Measurements from ENCODE around the gene IGSF8. TPM values are rescaled to one million over a fixed set of nuclear protein-coding genes. Genes with fewer than 3 reads are reported as not detected.

The IGSF8 gene
- total RNA-seq, 1 experiment from 2014 or later, result 15.8 TPM

DNA sequence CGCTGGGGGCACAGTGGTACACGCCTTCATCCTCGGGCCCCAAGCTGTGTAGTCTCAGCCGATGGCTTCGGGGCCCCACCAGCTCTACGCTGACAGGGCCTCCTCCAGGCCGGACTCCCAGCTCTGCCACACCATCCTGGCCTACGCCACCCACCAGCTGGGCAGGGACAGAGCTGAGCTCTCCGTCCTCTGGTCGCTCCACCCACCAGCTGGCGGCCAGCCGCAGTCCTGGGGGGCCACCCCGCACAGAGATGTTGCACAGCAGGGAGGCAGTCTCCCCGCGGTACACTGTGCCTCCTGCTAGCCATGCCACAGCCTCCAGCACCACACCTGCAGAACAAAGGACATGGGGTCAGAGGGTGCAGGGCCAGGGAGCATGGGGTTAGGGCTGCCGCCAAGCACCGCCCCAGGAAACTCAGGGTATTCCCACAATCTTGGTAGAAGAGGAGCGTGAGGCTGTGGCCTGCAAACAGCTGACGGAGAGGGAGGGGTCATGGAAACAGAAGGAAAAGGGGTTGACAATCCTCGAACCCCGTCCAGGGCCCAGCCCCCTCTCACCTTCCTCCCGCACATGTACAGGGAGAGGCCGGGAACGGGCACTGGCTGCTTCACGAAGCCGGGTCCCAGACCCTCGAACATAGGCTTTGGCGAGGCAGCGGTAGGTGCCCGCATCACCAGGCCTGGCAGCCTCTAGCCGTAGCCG is 5.9 kb downstream of the IGSF8 start:
- H4K20me1 ChIP-seq (ENCODE audit: insufficient read depth, low read depth, low read length), result 0 out of 2 replicates have a peak, but pooled peaks cover 2% of the 10 kb centered on the region
- no peak overlapping the region for H3K4me2 ChIP-seq (ENCODE audit: low read depth, low read length, poor library complexity, severe bottlenecking)
- H3K27me3 ChIP-seq (ENCODE audit: low read length), result no peaks in the 10 kb centered on the region
- peaks cover 21% of the 10 kb centered on the region for H3K4me1 ChIP-seq (ENCODE audit: low read length)
- H2AFZ ChIP-seq (ENCODE audit: low read length), result no peak overlapping the region
- H3K9ac ChIP-seq (ENCODE audit: low read length), result no peak overlapping the region
- no peak for DNase-seq
- H3K36me3 ChIP-seq (ENCODE audit: insufficient read depth, low read length), result no peaks in the 10 kb centered on the region
- no peaks in the 10 kb centered on the region for H3K9me2 ChIP-seq (replicated peaks; ENCODE audit: insufficient read depth, low read length)
- H3K79me2 ChIP-seq (ENCODE audit: low read length), result peaks cover 18% of the 10 kb centered on the region
- H3K27ac ChIP-seq (ENCODE audit: low read length), result no peak overlapping the region
- H3K9me3 ChIP-seq (ENCODE audit: low read length), result no peaks in the 10 kb centered on the region
- H3K4me3 ChIP-seq (ENCODE audit: low read length), result no peak overlapping the region

DNA sequence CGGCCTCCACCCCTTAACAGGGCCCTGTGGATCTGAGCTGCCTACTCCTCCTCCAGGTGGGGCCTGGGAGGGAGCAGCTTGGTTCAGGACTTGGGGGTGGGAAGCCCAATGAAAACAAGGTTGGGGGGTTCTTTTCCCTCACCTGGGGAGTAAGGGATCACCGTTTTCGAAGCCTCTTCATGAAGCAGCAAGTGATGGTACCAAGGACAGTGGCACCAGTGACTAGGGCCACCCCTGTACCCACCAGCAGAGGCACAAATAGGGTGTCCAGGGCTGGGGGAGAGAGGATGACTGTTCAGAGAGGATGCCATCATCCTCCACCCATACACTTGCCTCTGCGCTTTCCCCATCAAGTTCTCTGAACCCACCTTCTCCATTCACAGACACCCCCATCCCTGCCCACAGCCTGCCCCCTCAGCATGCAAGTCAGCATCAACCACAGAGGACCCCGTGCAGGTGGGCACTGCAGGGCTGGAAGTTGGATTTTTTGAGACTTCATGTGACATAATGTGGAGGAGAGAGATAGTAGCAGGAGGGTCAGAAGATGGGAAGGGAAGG is 6.7 kb downstream of the IGSF8 start:
- DNase-seq, result no peak
- Histone ChIP-seq H3K27me3 (ENCODE audit: low read length) (no peaks in the 10 kb centered on the region), H3K9ac (ENCODE audit: low read length) (no peak overlapping the region), H3K36me3 (ENCODE audit: insufficient read depth, low read length) (no peaks in the 10 kb centered on the region), H3K9me2 (replicated peaks; ENCODE audit: insufficient read depth, low read length) (no peaks in the 10 kb centered on the region), H3K79me2 (ENCODE audit: low read length) (peaks cover 11% of the 10 kb centered on the region), H4K20me1 (ENCODE audit: insufficient read depth, low read depth, low read length) (no peaks in the 10 kb centered on the region), H3K4me2 (ENCODE audit: low read depth, low read length, poor library complexity, severe bottlenecking) (no peak overlapping the region), H2AFZ (ENCODE audit: low read length) (no peak overlapping the region), H3K27ac (ENCODE audit: low read length) (no peak overlapping the region), H3K4me3 (ENCODE audit: low read length) (no peak overlapping the region), H3K4me1 (ENCODE audit: low read length) (peaks cover 14% of the 10 kb centered on the region), H3K9me3 (ENCODE audit: low read length) (no peaks in the 10 kb centered on the region)

GRCh38 chr1:160090760-160091159 is 7.7 kb downstream of the IGSF8 start:
- Histone ChIP-seq H3K27me3 (ENCODE audit: low read length) (no peaks in the 10 kb centered on the region), H3K4me1 (ENCODE audit: low read length) (peaks cover 4% of the 10 kb centered on the region), H3K4me3 (ENCODE audit: low read length) (no peak overlapping the region), H3K9me3 (ENCODE audit: low read length) (no peaks in the 10 kb centered on the region), H3K4me2 (ENCODE audit: low read depth, low read length, poor library complexity, severe bottlenecking) (no peak overlapping the region), H3K9ac (ENCODE audit: low read length) (no peak overlapping the region), H3K36me3 (ENCODE audit: insufficient read depth, low read length) (no peaks in the 10 kb centered on the region), H3K9me2 (replicated peaks; ENCODE audit: insufficient read depth, low read length) (no peaks in the 10 kb centered on the region), H3K27ac (ENCODE audit: low read length) (no peak overlapping the region), H2AFZ (ENCODE audit: low read length) (no peak overlapping the region), H3K79me2 (ENCODE audit: low read length) (peaks cover under 1% of the 10 kb centered on the region; the same call in 1 of the 2 replicates), H4K20me1 (ENCODE audit: insufficient read depth, low read depth, low read length) (no peaks in the 10 kb centered on the region)
- DNase-seq, result no peak

DNA sequence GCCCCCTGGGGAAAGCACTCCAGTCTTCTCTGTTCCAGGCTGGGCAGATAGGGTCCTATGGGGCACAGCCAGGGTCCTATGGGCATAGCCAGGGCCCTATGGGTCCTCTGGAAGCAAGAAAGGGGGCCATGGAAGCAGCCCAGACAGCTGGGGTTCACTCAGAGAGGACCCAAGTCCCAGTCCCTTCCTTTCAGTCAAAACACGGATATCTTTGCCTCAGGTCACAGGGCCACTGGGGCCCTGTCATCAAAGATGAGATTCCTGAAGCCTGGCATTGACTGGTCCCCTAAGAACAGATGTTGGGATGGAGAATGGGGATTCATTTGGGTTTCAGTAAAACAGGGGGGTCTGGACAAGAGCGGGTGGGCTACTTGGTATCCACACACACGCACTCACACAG is 8.5 kb downstream of the IGSF8 start:
- H3K4me3 ChIP-seq (ENCODE audit: low read length), result no peak overlapping the region
- no peak overlapping the region for H3K27ac ChIP-seq (ENCODE audit: low read length)
- H3K27me3 ChIP-seq (ENCODE audit: low read length), result no peaks in the 10 kb centered on the region
- no peaks in the 10 kb centered on the region for H3K36me3 ChIP-seq (ENCODE audit: insufficient read depth, low read length)
- no peaks in the 10 kb centered on the region for H3K79me2 ChIP-seq (ENCODE audit: low read length)
- H3K4me1 ChIP-seq (ENCODE audit: low read length), result no peaks in the 10 kb centered on the region
- no peaks in the 10 kb centered on the region for H3K9me2 ChIP-seq (replicated peaks; ENCODE audit: insufficient read depth, low read length)
- no peak overlapping the region for H3K9ac ChIP-seq (ENCODE audit: low read length)
- no peak overlapping the region for H3K4me2 ChIP-seq (ENCODE audit: low read depth, low read length, poor library complexity, severe bottlenecking)
- H4K20me1 ChIP-seq (ENCODE audit: insufficient read depth, low read depth, low read length), result no peaks in the 10 kb centered on the region; the same call in 1 of the 2 replicates
- no peak for DNase-seq
- no peak overlapping the region for H2AFZ ChIP-seq (ENCODE audit: low read length)
- H3K9me3 ChIP-seq (ENCODE audit: low read length), result no peaks in the 10 kb centered on the region

GRCh38 chr1:160087118-160087662 is 11.2 kb downstream of the IGSF8 start:
- H3K9me3 ChIP-seq (ENCODE audit: low read length), result no peaks in the 10 kb centered on the region
- no peaks in the 10 kb centered on the region for H3K9me2 ChIP-seq (replicated peaks; ENCODE audit: insufficient read depth, low read length)
- H3K4me2 ChIP-seq (ENCODE audit: low read depth, low read length, poor library complexity, severe bottlenecking), result no peak overlapping the region
- H3K36me3 ChIP-seq (ENCODE audit: insufficient read depth, low read length), result 0 out of 2 replicates have a peak, but pooled peaks cover 3% of the 10 kb centered on the region
- no peaks in the 10 kb centered on the region for H3K4me1 ChIP-seq (ENCODE audit: low read length)
- H3K27ac ChIP-seq (ENCODE audit: low read length), result no peak overlapping the region
- no peak for DNase-seq
- no peak overlapping the region for H3K9ac ChIP-seq (ENCODE audit: low read length)
- no peaks in the 10 kb centered on the region for H3K79me2 ChIP-seq (ENCODE audit: low read length)
- H4K20me1 ChIP-seq (ENCODE audit: insufficient read depth, low read depth, low read length), result no peaks in the 10 kb centered on the region; the same call in 1 of the 2 replicates
- H2AFZ ChIP-seq (ENCODE audit: low read length), result no peak overlapping the region
- no peak overlapping the region for H3K4me3 ChIP-seq (ENCODE audit: low read length)
- no peaks in the 10 kb centered on the region for H3K27me3 ChIP-seq (ENCODE audit: low read length)

DNA sequence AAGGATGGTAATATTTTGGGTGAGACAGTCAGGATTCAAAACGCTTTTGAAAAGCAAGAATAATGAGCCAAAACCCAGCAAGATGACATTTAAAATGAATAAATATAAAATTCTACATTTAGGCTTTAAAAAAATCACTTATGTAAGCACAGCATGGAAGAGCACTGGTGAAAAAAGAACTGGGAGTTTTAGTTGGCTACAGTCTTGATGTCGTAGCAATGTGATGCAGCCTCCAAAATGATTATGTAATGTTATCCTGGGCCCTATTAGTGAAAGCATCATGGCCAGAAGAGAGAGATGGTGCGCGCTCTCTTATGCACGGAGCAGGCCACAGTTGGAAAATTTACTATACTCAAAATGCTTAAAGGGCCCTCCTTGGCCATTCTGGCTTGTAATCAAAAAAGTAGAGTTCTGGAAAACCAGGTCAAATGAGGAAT is 11.9 kb downstream of the IGSF8 start:
- H4K20me1 ChIP-seq (ENCODE audit: insufficient read depth, low read depth, low read length), result no peaks in the 10 kb centered on the region; the same call in 1 of the 2 replicates
- H3K9me3 ChIP-seq (ENCODE audit: low read length), result no peaks in the 10 kb centered on the region
- no peak overlapping the region for H3K9ac ChIP-seq (ENCODE audit: low read length)
- H3K4me3 ChIP-seq (ENCODE audit: low read length), result no peak overlapping the region
- H3K4me1 ChIP-seq (ENCODE audit: low read length), result no peaks in the 10 kb centered on the region
- H3K4me2 ChIP-seq (ENCODE audit: low read depth, low read length, poor library complexity, severe bottlenecking), result no peak overlapping the region
- no peaks in the 10 kb centered on the region for H3K27me3 ChIP-seq (ENCODE audit: low read length)
- no peak overlapping the region for H3K27ac ChIP-seq (ENCODE audit: low read length)
- H2AFZ ChIP-seq (ENCODE audit: low read length), result no peak overlapping the region
- no peaks in the 10 kb centered on the region for H3K79me2 ChIP-seq (ENCODE audit: low read length)
- no peak for DNase-seq
- 0 out of 2 replicates have a peak, but pooled peaks cover 3% of the 10 kb centered on the region for H3K36me3 ChIP-seq (ENCODE audit: insufficient read depth, low read length)
- no peaks in the 10 kb centered on the region for H3K9me2 ChIP-seq (replicated peaks; ENCODE audit: insufficient read depth, low read length)

- no peak overlapping the region for H3K27ac ChIP-seq (ENCODE audit: low read length)
- no peak overlapping the region for H2AFZ ChIP-seq (ENCODE audit: low read length)
- no peak overlapping the region for H3K4me2 ChIP-seq (ENCODE audit: low read depth, low read length, poor library complexity, severe bottlenecking)
- H3K4me3 ChIP-seq (ENCODE audit: low read length), result no peak overlapping the region
- no peaks in the 10 kb centered on the region for H3K27me3 ChIP-seq (ENCODE audit: low read length)
- H3K36me3 ChIP-seq (ENCODE audit: insufficient read depth, low read length), result 0 out of 2 replicates have a peak, but pooled peaks cover 3% of the 10 kb centered on the region
- DNase-seq, result peak; percentile 94
- H3K4me1 ChIP-seq (ENCODE audit: low read length), result no peaks in the 10 kb centered on the region
- H3K79me2 ChIP-seq (ENCODE audit: low read length), result no peaks in the 10 kb centered on the region
- no peak overlapping the region for H3K9ac ChIP-seq (ENCODE audit: low read length)
- H4K20me1 ChIP-seq (ENCODE audit: insufficient read depth, low read depth, low read length), result no peaks in the 10 kb centered on the region; the same call in 1 of the 2 replicates
- H3K9me3 ChIP-seq (ENCODE audit: low read length), result no peaks in the 10 kb centered on the region
- H3K9me2 ChIP-seq (replicated peaks; ENCODE audit: insufficient read depth, low read length), result no peaks in the 10 kb centered on the region
Measured at GRCh38 chr1:160085686-160086455, 12.5 kb downstream of the IGSF8 start.
